C4-2B (cell line): ENCODE results near the gene MTSS2.

Experiments used
- CTCF ChIP-seq: fragments of 450-650 bp; conservative IDR thresholded peaks from 2 replicates; pipeline ENCODE4 v1.5.1; 2017; ENCODE audit warnings: mild to moderate bottlenecking
- ZFX ChIP-seq: fragments of 450-650 bp; IDR thresholded peaks from 2 replicates; pipeline ENCODE4 v1.6.1; 2017

GRCh38 chr16:70721202-70721963 lies 35.5 kb upstream of the MTSS2 start:
- TF ChIP-seq CTCF (no peak), ZFX (no peak)
